DND-41 (cell line): Measurements from ENCODE around the gene CDK4.
A peak's percentile ranks its signal among the peaks of the same experiment; 100 is the strongest.

Experiments used
- ATAC-seq: fragments of 200-7000 bp; cut with Tn5 transposase; 3 replicates; pipeline ENCODE4 v1.9.1; 2021; ENCODE audit warnings: low read depth; ENCODE audit not compliant: insufficient read depth
- DNase-seq: peaks from one replicate; pipeline ENCODE4 v3.0.0-alpha.2; 2020
- H2AFZ ChIP-seq: 2 replicates; pipeline ENCODE4 v1.6.0; 2012; ENCODE audit warnings: low read depth, low read length
- H3K27ac ChIP-seq: 2 replicates; pipeline ENCODE4 v1.5.1; 2012; ENCODE audit warnings: low read length, inconsistent platforms
- H3K27me3 ChIP-seq: fragments of 200-600 bp; sonication (generic); 2 replicates; pipeline ENCODE4 v1.6.0; 2012; ENCODE audit warnings: low read length, mild to moderate bottlenecking, inconsistent platforms; ENCODE audit not compliant: insufficient read depth, poor library complexity
- H3K36me3 ChIP-seq: 2 replicates; pipeline ENCODE4 v1.5.1; 2012; ENCODE audit warnings: low read length, inconsistent platforms; ENCODE audit not compliant: insufficient read depth
- H3K4me1 ChIP-seq: 2 replicates; pipeline ENCODE4 v1.5.1; 2012; ENCODE audit warnings: mild to moderate bottlenecking, low read length; ENCODE audit not compliant: insufficient read depth
- H3K4me2 ChIP-seq: 2 replicates; pipeline ENCODE4 v1.6.0; 2012; ENCODE audit warnings: mild to moderate bottlenecking, moderate library complexity, low read length, inconsistent platforms; ENCODE audit not compliant: insufficient read depth
- H3K4me3 ChIP-seq, 2 experiments: fragments of 200-600 bp in 1 of 2; shearing (Covaris generic) in 1 of 2; 2 replicates each; pipeline ENCODE4 v1.5.1; 2012 to 2016; ENCODE audit warnings: inconsistent platforms in 2 of 2, low read length in 2 of 2, mild to moderate bottlenecking in 2 of 2, low read depth in 1 of 2, moderate library complexity in 1 of 2
- H3K79me2 ChIP-seq: 2 replicates; pipeline ENCODE4 v1.6.0; 2012; ENCODE audit warnings: low read length, inconsistent platforms; ENCODE audit not compliant: insufficient read depth
- H3K9ac ChIP-seq: 2 replicates; pipeline ENCODE4 v1.6.0; 2012; ENCODE audit warnings: low read depth, mild to moderate bottlenecking, inconsistent platforms, low read length, moderate library complexity
- H3K9me3 ChIP-seq: 2 replicates; pipeline ENCODE4 v1.5.1; 2012; ENCODE audit warnings: low read length, moderate library complexity, mild to moderate bottlenecking, inconsistent platforms; ENCODE audit not compliant: insufficient read depth, severe bottlenecking
- H4K20me1 ChIP-seq: 2 replicates; pipeline ENCODE4 v1.6.0; 2012; ENCODE audit warnings: low read length; ENCODE audit not compliant: insufficient read depth
- EZH2 ChIP-seq: IDR thresholded peaks from 3 replicates; pipeline ENCODE4 v1.6.1; 2012; ENCODE audit warnings: borderline replicate concordance, low read depth, mild to moderate bottlenecking, moderate library complexity, low read length, inconsistent platforms; ENCODE audit not compliant: severe bottlenecking
- TF ChIP-seq, protein P1 (sequence below): IDR thresholded peaks from 2 replicates; pipeline ENCODE4 v1.5.1; 2012; ENCODE audit warnings: borderline replicate concordance, low read length, moderate library complexity, mild to moderate bottlenecking; ENCODE audit not compliant: poor library complexity, severe bottlenecking; ENCODE audit errors: extremely low read depth

Gene CDK4

DNA sequence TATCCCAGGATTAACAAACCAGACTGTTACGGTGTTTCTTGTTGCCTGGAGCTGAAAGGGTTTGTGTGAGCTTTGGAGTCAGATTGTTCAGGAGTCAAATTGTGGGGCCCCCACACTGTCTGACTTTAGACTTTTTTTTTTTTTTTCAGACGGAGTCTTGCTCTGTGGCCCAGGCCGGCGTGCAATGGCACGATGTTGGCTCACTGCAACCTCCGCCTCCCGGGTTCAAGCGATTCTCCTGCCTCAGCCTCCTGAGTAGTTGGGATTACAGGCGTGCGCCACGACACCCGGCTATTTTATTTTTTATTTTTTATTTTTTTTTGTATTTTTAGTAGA, 31.3 kb upstream of the CDK4 start:
- Histone ChIP-seq H3K79me2 (peaks cover 22% of the 10 kb centered on the region), H3K4me1 (peaks cover 35% of the 10 kb centered on the region), H3K4me3 (peak overlapping the region; percentile 87 to 88; a peak in 3 of 4 replicates), H2AFZ (no peak overlapping the region), H3K4me2 (peak overlapping the region; percentile 72), H3K36me3 (peaks cover 49% of the 10 kb centered on the region), H4K20me1 (no peaks in the 10 kb centered on the region; the same call in 1 of the 2 replicates), H3K27me3 (no peaks in the 10 kb centered on the region), H3K9me3 (no peaks in the 10 kb centered on the region), H3K9ac (peak overlapping the region; percentile 74), H3K27ac (peak overlapping the region; percentile 80; the same call in 1 of the 2 replicates)
- DNase-seq (no peak), ATAC-seq (no peak)
- no peak for TF ChIP-seq EZH2
- TF ChIP-seq, protein P1, sequence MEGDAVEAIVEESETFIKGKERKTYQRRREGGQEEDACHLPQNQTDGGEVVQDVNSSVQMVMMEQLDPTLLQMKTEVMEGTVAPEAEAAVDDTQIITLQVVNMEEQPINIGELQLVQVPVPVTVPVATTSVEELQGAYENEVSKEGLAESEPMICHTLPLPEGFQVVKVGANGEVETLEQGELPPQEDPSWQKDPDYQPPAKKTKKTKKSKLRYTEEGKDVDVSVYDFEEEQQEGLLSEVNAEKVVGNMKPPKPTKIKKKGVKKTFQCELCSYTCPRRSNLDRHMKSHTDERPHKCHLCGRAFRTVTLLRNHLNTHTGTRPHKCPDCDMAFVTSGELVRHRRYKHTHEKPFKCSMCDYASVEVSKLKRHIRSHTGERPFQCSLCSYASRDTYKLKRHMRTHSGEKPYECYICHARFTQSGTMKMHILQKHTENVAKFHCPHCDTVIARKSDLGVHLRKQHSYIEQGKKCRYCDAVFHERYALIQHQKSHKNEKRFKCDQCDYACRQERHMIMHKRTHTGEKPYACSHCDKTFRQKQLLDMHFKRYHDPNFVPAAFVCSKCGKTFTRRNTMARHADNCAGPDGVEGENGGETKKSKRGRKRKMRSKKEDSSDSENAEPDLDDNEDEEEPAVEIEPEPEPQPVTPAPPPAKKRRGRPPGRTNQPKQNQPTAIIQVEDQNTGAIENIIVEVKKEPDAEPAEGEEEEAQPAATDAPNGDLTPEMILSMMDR, result no peak

DNA sequence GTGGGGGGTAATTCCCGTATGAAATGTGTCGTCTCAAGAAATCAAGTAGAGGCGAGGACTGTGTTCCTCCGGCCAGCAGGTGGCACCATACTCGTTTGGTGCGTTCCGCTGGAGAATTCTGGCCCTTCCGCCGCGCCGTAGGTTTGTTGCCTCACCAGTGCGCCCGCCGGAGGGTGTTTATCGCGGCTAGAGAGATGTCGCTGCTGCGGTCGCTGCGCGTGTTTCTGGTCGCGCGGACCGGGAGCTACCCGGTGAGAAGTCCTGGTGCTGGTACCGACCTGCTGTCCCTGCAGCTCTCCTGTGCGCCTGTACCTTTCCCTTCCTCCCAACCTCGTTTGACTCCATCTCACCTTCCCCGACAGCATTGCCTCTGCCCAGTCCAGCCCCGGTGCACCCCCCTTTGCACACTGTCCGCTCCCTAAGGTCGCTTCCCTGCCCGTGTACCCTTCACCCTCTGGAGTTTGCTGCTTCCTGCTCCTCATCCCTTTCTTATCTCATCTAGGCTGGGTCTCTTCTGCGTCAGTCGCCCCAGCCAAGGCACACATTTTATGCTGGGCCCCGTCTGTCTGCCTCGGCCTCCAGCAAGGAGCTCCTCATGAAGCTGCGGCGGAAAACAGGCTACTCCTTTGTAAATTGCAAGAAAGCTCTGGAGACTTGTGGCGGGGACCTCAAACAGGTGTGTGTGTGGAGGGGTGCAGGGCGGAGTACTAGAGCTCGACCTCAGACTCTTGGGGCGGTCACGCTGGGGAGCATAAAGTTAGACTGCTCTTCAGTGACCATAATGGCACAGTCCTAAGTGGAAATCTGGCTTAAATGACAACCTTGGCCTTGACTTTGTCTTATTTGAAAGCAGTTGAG, 30.7 kb upstream of the CDK4 start, which contains the start of gene TSFM:
Gene TSFM (plus strand): TSS at position 180 of the 858 bp plus-strand sequence. CDS start 15 bp downstream, at position 195.
- H3K27me3 ChIP-seq, result no peaks in the 10 kb centered on the region
- peak within 1 kb of the TSS; percentile 74 for H3K9ac ChIP-seq
- TF ChIP-seq EZH2, result no peak
- TF ChIP-seq, protein P1, result peak; percentile 98
- H3K79me2 ChIP-seq, result peaks cover 22% of the 10 kb centered on the region
- ATAC-seq, result peak; percentile 95
- H3K4me1 ChIP-seq, result peaks cover 35% of the 10 kb centered on the region
- H3K4me3 ChIP-seq, result peak within 1 kb of the TSS; percentile 87 to 88
- H3K4me2 ChIP-seq, result peak within 1 kb of the TSS; percentile 72
- H3K27ac ChIP-seq, result peak within 1 kb of the TSS; percentile 80
- H3K36me3 ChIP-seq, result peaks cover 43% of the 10 kb centered on the region
- H2AFZ ChIP-seq, result peak within 1 kb of the TSS; percentile 87
- no peaks in the 10 kb centered on the region; the same call in 1 of the 2 replicates for H4K20me1 ChIP-seq
- peak; percentile 95 for DNase-seq
- no peaks in the 10 kb centered on the region for H3K9me3 ChIP-seq

DNA sequence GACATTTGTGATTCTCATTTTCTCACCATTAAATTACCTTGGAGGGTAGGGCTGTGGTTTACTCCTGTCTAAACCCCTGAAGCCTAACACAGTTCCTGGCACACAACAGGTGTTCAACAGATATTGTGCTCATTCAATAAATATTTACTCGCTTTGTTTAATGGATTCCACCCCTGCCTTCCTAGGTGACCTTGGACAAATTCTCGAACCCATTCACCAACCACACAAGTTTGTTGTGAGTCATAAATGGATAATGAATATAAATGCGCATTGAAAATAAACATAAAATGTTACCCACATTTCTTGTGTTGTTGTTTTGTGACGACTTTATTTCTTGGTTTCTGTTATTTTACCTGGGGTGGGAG, 30.1 kb upstream of the CDK4 start:
- no peaks in the 10 kb centered on the region; the same call in 1 of the 2 replicates for H4K20me1 ChIP-seq
- no peak for TF ChIP-seq EZH2
- TF ChIP-seq, protein P1, result no peak
- ATAC-seq (peak; percentile 3; the same call in 1 of the 3 replicates), DNase-seq (no peak)
- peaks cover 37% of the 10 kb centered on the region for H3K36me3 ChIP-seq
- peak overlapping the region; percentile 55 for H3K27ac ChIP-seq
- peaks cover 22% of the 10 kb centered on the region for H3K79me2 ChIP-seq
- H3K4me2 ChIP-seq, result peak overlapping the region; percentile 72
- H3K4me3 ChIP-seq, result peak overlapping the region in 1 of 2 experiments; percentile 88; a peak in 2 of 4 replicates
- peaks cover 35% of the 10 kb centered on the region for H3K4me1 ChIP-seq
- no peaks in the 10 kb centered on the region for H3K9me3 ChIP-seq
- no peaks in the 10 kb centered on the region for H3K27me3 ChIP-seq
- H2AFZ ChIP-seq, result peak overlapping the region; percentile 55
- H3K9ac ChIP-seq, result peak overlapping the region; percentile 74
